Neuronal stem cell (in vitro differentiated cells): ENCODE results near the gene SINHCAF.

Experiments used
- DNase-seq: peaks from one replicate; pipeline ENCODE4 v3.0.0-alpha.2; 2013; ENCODE audit warnings: low spot score
- H2AFZ ChIP-seq: one replicate; pipeline ENCODE4 v1.6.1; 2013; ENCODE audit warnings: mild to moderate bottlenecking, low read length, inconsistent platforms
- H2AK5ac ChIP-seq: 2 replicates; pipeline ENCODE4 v1.6.1; 2013; ENCODE audit warnings: low read depth, mild to moderate bottlenecking, inconsistent platforms, low read length, moderate library complexity, mixed read lengths
- H2BK120ac ChIP-seq: 2 replicates; pipeline ENCODE4 v1.6.1; 2013; ENCODE audit warnings: low read depth, mild to moderate bottlenecking, inconsistent platforms, low read length, moderate library complexity, mixed read lengths
- H2BK12ac ChIP-seq: one replicate; pipeline ENCODE4 v1.6.1; 2013; ENCODE audit warnings: low read length, inconsistent platforms
- H2BK15ac ChIP-seq: 2 replicates; pipeline ENCODE4 v1.6.1; 2013; ENCODE audit warnings: mild to moderate bottlenecking, low read length, inconsistent platforms, mixed read lengths
- H2BK5ac ChIP-seq: one replicate; pipeline ENCODE4 v1.6.1; 2013; ENCODE audit warnings: inconsistent platforms, mild to moderate bottlenecking, low read length, moderate library complexity
- H3K14ac ChIP-seq: one replicate; pipeline ENCODE4 v1.6.1; 2013; ENCODE audit warnings: low read length, inconsistent platforms
- H3K18ac ChIP-seq: 2 replicates; pipeline ENCODE4 v1.6.1; 2013; ENCODE audit warnings: low read length, inconsistent platforms
- H3K23ac ChIP-seq: 2 replicates; pipeline ENCODE4 v1.6.1; 2013; ENCODE audit warnings: low read depth, mild to moderate bottlenecking, mixed read lengths, low read length, inconsistent platforms; ENCODE audit not compliant: poor library complexity
- H3K27ac ChIP-seq: replicated peaks from 3 replicates; pipeline ENCODE4 v1.5.1; 2013; ENCODE audit warnings: low read length, inconsistent platforms
- H3K27me3 ChIP-seq, 3 experiments: 2 replicates each; pipeline ENCODE4 v1.6.1; 2013; ENCODE audit warnings: low read length in 3 of 3, mild to moderate bottlenecking in 2 of 3, inconsistent platforms in 1 of 3, low read depth in 1 of 3, mixed read lengths in 1 of 3, moderate library complexity in 1 of 3; ENCODE audit not compliant: control insufficient read depth in 3 of 3, insufficient read depth in 3 of 3
- H3K36me3 ChIP-seq, 2 donors: replicated peaks in 1 of 2; 2 replicates each; pipeline ENCODE4 v1.6.1; 2013; ENCODE audit warnings: low read length in 2 of 2; ENCODE audit not compliant: control insufficient read depth in 2 of 2, insufficient read depth in 2 of 2
- H3K4ac ChIP-seq: 2 replicates; pipeline ENCODE4 v1.6.1; 2013; ENCODE audit warnings: inconsistent platforms, mild to moderate bottlenecking, low read length, moderate library complexity
- H3K4me1 ChIP-seq, 2 donors: 1 replicate in 1 of 2; 2 replicates in 1 of 2; pipeline ENCODE4 v1.6.1; 2013; ENCODE audit warnings: low read length in 2 of 2, low read depth in 1 of 2; ENCODE audit not compliant: control insufficient read depth in 2 of 2, insufficient read depth in 1 of 2
- H3K4me2 ChIP-seq: one replicate; pipeline ENCODE4 v1.6.1; 2013; ENCODE audit warnings: mild to moderate bottlenecking, low read length, inconsistent platforms; ENCODE audit not compliant: insufficient read depth, poor library complexity, severe bottlenecking
- H3K4me3 ChIP-seq, 2 donors: 2 replicates each; pipeline ENCODE4 v1.5.1; 2013; ENCODE audit warnings: low read length in 2 of 2, mild to moderate bottlenecking in 2 of 2, inconsistent platforms in 1 of 2, moderate library complexity in 1 of 2
- H3K79me1 ChIP-seq: one replicate; pipeline ENCODE4 v1.6.1; 2013; ENCODE audit warnings: low read depth, mild to moderate bottlenecking, inconsistent platforms, low read length, moderate library complexity
- H3K9ac ChIP-seq: one replicate; pipeline ENCODE4 v1.6.1; 2013; ENCODE audit warnings: mild to moderate bottlenecking, low read depth, low read length, inconsistent platforms; ENCODE audit not compliant: poor library complexity
- H3K9me3 ChIP-seq, 2 donors: replicated peaks in 1 of 2; 2 replicates each; pipeline versions ENCODE3 to v1.6.1; 2013; ENCODE audit warnings: low read length in 2 of 2, mild to moderate bottlenecking in 2 of 2, inconsistent platforms in 1 of 2, low read depth in 1 of 2, mixed read lengths in 1 of 2, moderate library complexity in 1 of 2; ENCODE audit not compliant: control insufficient read depth in 2 of 2, insufficient read depth in 1 of 2
- H4K8ac ChIP-seq: one replicate; pipeline ENCODE4 v1.6.1; 2013; ENCODE audit warnings: low read depth, mild to moderate bottlenecking, inconsistent platforms, low read length, moderate library complexity
- H4K91ac ChIP-seq: one replicate; pipeline ENCODE4 v1.6.1; 2013; ENCODE audit warnings: low read length, low read depth, mild to moderate bottlenecking, inconsistent platforms; ENCODE audit not compliant: poor library complexity
- WGBS, 2 donors: extraction: QIAGEN DNeasy Blood & Tissue Kit; methylation state at CpG; one replicate each; pipeline ENCODE4 v1.1.7; 2013; ENCODE audit warnings: missing lambda C conversion rate in 2 of 2, mixed read lengths in 1 of 2; ENCODE audit not compliant: insufficient read length in 2 of 2, insufficient replicate concordance in 1 of 2; ENCODE audit errors: extremely low coverage in 2 of 2; 5-methylcytosine and 5-hydroxymethylcytosine counted together

Gene SINHCAF

GRCh38 chr12:31324116-31324844, 1.7 kb downstream of the SINHCAF start:
- Histone ChIP-seq H3K18ac (peak overlapping the region; percentile 89), H2BK12ac (peak overlapping the region; percentile 66), H3K9me3 (no peaks in the 10 kb centered on the region), H2BK15ac (peak overlapping the region; percentile 68), H3K4me1 (peaks cover 11 to 26% of the 10 kb centered on the region in 2 donors), H4K8ac (peak overlapping the region; percentile 31), H3K4me3 (peak overlapping the region; percentile 93 to 99), H4K91ac (peak overlapping the region; percentile 66), H2AK5ac (peak overlapping the region; percentile 76), H3K4ac (peak overlapping the region; percentile 80), H3K14ac (peak overlapping the region; percentile 95), H2BK120ac (peak overlapping the region; percentile 45), H2AFZ (peak overlapping the region; percentile 67), H3K79me1 (no peaks in the 10 kb centered on the region), H3K36me3 (no peaks in the 10 kb centered on the region), H3K27me3 (no peaks in the 10 kb centered on the region), H2BK5ac (peak overlapping the region; percentile 97), H3K9ac (peak overlapping the region; percentile 94), H3K23ac (peak overlapping the region; percentile 83), H3K27ac (peak overlapping the region; percentile 91), H3K4me2 (peak overlapping the region; percentile 67)
- WGBS, 2 donors, result no CpG with 5 or more reads among the region's 81 CpGs
- peak; percentile 50 for DNase-seq

GRCh38 chr12:31323391-31324115, 2.4 kb downstream of the SINHCAF start:
- H3K4ac ChIP-seq, result peak overlapping the region; percentile 70
- no peak overlapping the region for H4K8ac ChIP-seq
- H2BK5ac ChIP-seq, result peak overlapping the region; percentile 97
- H2BK12ac ChIP-seq, result peak overlapping the region; percentile 51
- H3K4me3 ChIP-seq, result peak overlapping the region; percentile 93 to 99
- H3K4me2 ChIP-seq, result peak overlapping the region; percentile 67
- no peaks in the 10 kb centered on the region for H3K27me3 ChIP-seq
- DNase-seq, result peak; percentile 18
- peaks cover 11 to 26% of the 10 kb centered on the region in 2 donors for H3K4me1 ChIP-seq
- peak overlapping the region; percentile 66 for H4K91ac ChIP-seq
- H3K27ac ChIP-seq, result peak overlapping the region; percentile 91
- no peaks in the 10 kb centered on the region for H3K36me3 ChIP-seq
- no peaks in the 10 kb centered on the region for H3K79me1 ChIP-seq
- H2AK5ac ChIP-seq, result peak overlapping the region; percentile 76
- H2AFZ ChIP-seq, result peak overlapping the region; percentile 67
- H3K14ac ChIP-seq, result peak overlapping the region; percentile 95
- H3K9me3 ChIP-seq, result no peaks in the 10 kb centered on the region
- H3K23ac ChIP-seq, result peak overlapping the region; percentile 83
- H2BK15ac ChIP-seq, result peak overlapping the region; percentile 68
- peak overlapping the region; percentile 94 for H3K9ac ChIP-seq
- H3K18ac ChIP-seq, result peak overlapping the region; percentile 89
- no CpG with 5 or more reads among the region's 37 CpGs for WGBS, 2 donors
- H2BK120ac ChIP-seq, result peak overlapping the region; percentile 45

- H4K91ac ChIP-seq, result no peak overlapping the region
- no peak overlapping the region for H2BK15ac ChIP-seq
- H3K23ac ChIP-seq, result no peak overlapping the region
- no CpG with 5 or more reads among the region's 5 CpGs for WGBS, 2 donors
- no peak overlapping the region for H3K9ac ChIP-seq
- peak overlapping the region; percentile 43 for H3K4me2 ChIP-seq
- H3K27ac ChIP-seq, result no peak overlapping the region
- H3K4ac ChIP-seq, result no peak overlapping the region
- H4K8ac ChIP-seq, result no peak overlapping the region
- peak; percentile 21 for DNase-seq
- no peaks in the 10 kb centered on the region for H3K27me3 ChIP-seq
- no peak overlapping the region for H2BK12ac ChIP-seq
- H3K4me3 ChIP-seq, result peak overlapping the region; percentile 65 to 93
- no peaks in the 10 kb centered on the region for H3K79me1 ChIP-seq
- H3K18ac ChIP-seq, result no peak overlapping the region
- H3K4me1 ChIP-seq, result peaks cover 15 to 33% of the 10 kb centered on the region in 2 donors
- no peak overlapping the region for H3K14ac ChIP-seq
- no peaks in the 10 kb centered on the region for H3K36me3 ChIP-seq
- H3K9me3 ChIP-seq, result no peaks in the 10 kb centered on the region
- no peak overlapping the region for H2AFZ ChIP-seq
- no peak overlapping the region for H2BK120ac ChIP-seq
- H2BK5ac ChIP-seq, result no peak overlapping the region
- no peak overlapping the region for H2AK5ac ChIP-seq
Measured at GRCh38 chr12:31322801-31323207, 3.1 kb downstream of the SINHCAF start.

- Histone ChIP-seq H3K27me3 (no peaks in the 10 kb centered on the region), H2AK5ac (no peak overlapping the region), H3K14ac (no peak overlapping the region), H2BK15ac (no peak overlapping the region), H2AFZ (no peak overlapping the region), H2BK120ac (no peak overlapping the region), H2BK5ac (no peak overlapping the region), H3K9ac (no peak overlapping the region), H3K4ac (no peak overlapping the region), H3K4me2 (no peak overlapping the region), H3K18ac (no peak overlapping the region), H2BK12ac (no peak overlapping the region), H4K91ac (no peak overlapping the region), H3K27ac (no peak overlapping the region), H3K36me3 (no peaks in the 10 kb centered on the region), H3K4me1 (peaks cover 14 to 31% of the 10 kb centered on the region in 2 donors), H3K23ac (no peak overlapping the region), H3K9me3 (no peaks in the 10 kb centered on the region), H3K79me1 (no peaks in the 10 kb centered on the region), H4K8ac (no peak overlapping the region), H3K4me3 (no peak overlapping the region)
- no peak for DNase-seq
- no CpG with 5 or more reads among the region's 1 CpG for WGBS, 2 donors
Measured at GRCh38 chr12:31321897-31322228, 4.1 kb downstream of the SINHCAF start.
